CD4-positive, alpha-beta T cell treated with Interleukin-10 for 1 hour (primary cell): Measurements from ENCODE around the gene SIT1.

Experiments
- DNase-seq: peaks from one replicate; pipeline ENCODE4 v3.0.0-alpha.2; 2020

Gene SIT1

GRCh38 chr9:35682520-35683315 is 32.0 kb upstream of the SIT1 start:
- no peak for DNase-seq

GRCh38 chr9:35682051-35682450 is 31.3 kb upstream of the SIT1 start:
- no peak for DNase-seq

- DNase-seq: no peak
Observed at GRCh38 chr9:35681341-35682002, 30.7 kb upstream of the SIT1 start.

- DNase-seq: no peak
Observed at GRCh38 chr9:35680331-35681105, 29.8 kb upstream of the SIT1 start.

- DNase-seq: no peak
Observed at GRCh38 chr9:35679766-35680330, 29.1 kb upstream of the SIT1 start.

GRCh38 chr9:35679091-35679490 is 28.4 kb upstream of the SIT1 start:
- no peak for DNase-seq

- peak; percentile 37 for DNase-seq
Observed at GRCh38 chr9:35675732-35676392, 25.1 kb upstream of the SIT1 start.

- DNase-seq: no peak
Observed at GRCh38 chr9:35675204-35675603, 24.5 kb upstream of the SIT1 start.

- DNase-seq: no peak
Observed at GRCh38 chr9:35674025-35674361, 23.3 kb upstream of the SIT1 start.

- no peak for DNase-seq
Observed at GRCh38 chr9:35673132-35674024, 22.6 kb upstream of the SIT1 start, which contains the start of gene CA9. Gene CA9 (plus strand): TSS chr9:35673928. CDS start chr9:35673960, 32 bp downstream.

- no peak for DNase-seq
Observed at GRCh38 chr9:35669331-35670145, 18.8 kb upstream of the SIT1 start.

GRCh38 chr9:35667939-35668338 is 17.2 kb upstream of the SIT1 start:
- DNase-seq: no peak

GRCh38 chr9:35666549-35666948 is 15.8 kb upstream of the SIT1 start:
- no peak for DNase-seq

- DNase-seq: no peak
Observed at GRCh38 chr9:35666045-35666444, 15.3 kb upstream of the SIT1 start.

GRCh38 chr9:35665471-35665818 is 14.7 kb upstream of the SIT1 start:
- no peak for DNase-seq

GRCh38 chr9:35664531-35665470 is 14.1 kb upstream of the SIT1 start, which contains the start of gene ARHGEF39:
Gene ARHGEF39 (minus strand): TSS chr9:35665195. CDS start chr9:35665169, 26 bp downstream.
- DNase-seq: peak; percentile 70

- DNase-seq: no peak
Observed at GRCh38 chr9:35662437-35662836, 11.7 kb upstream of the SIT1 start.

- peak; percentile 69 for DNase-seq
Observed at GRCh38 chr9:35661756-35662350, 11.1 kb upstream of the SIT1 start.

GRCh38 chr9:35660966-35661415 is 10.3 kb upstream of the SIT1 start:
- no peak for DNase-seq
